ENCODE data around the gene ATP8A1. TPM values are rescaled to one million over a fixed set of nuclear protein-coding genes. Genes with fewer than 3 reads are reported as not detected.

The ATP8A1 gene
- total and polyA plus RNA-seq, 2 of the 4 experiments (the other 2 are of a cell fraction) = 0.12 to 0.36 TPM

DNA sequence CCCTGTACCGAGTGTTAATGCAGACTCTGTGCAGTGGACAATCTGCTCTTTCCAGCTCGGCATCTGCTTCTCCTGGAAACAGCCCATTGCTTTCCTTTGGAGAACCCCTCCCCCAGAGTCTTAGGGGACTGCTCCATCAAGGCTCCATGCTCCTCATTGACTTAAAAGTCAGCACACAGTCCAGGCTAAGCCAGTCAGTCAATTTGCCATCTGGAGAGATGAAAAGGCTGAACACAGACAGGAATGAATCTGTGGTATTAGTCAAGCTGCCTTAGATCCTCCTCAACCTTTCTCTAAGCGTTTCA, 20.3 kb downstream of the ATP8A1 start:
- H2AFZ ChIP-seq (replicated peaks; ENCODE audit: low read length, poor library complexity) = no peak overlapping the region
- no peak overlapping the region for H2BK120ac ChIP-seq (ENCODE audit: low read depth, low read length)
- no peaks in the 10 kb centered on the region for H3K27me3 ChIP-seq (ENCODE audit: control insufficient read depth, insufficient read depth, low read length)
- H2BK15ac ChIP-seq (ENCODE audit: low read depth, low read length) = no peak overlapping the region
- ChIA-PET CTCF (interaction anchor here (1.2 kb wide), 1 partner anchor 10 kb away, joined by 3 read pairs; no protein-coding TSS in a partner anchor), POLR2A (ENCODE audit: unreplicated experiment) (no interaction called here)
- no peak for DNase-seq
- no peak overlapping the region for H4K8ac ChIP-seq (ENCODE audit: low read depth in 2 of 2, low read length in 2 of 2)
- H3K4me3 ChIP-seq (ENCODE audit: insufficient read depth, low read depth, low read length) = no peak overlapping the region
- in situ Hi-C loops (cut with MboI; ENCODE audit: low sequenced_read_pairs) (no loop called here), intact Hi-C loops (cut with micrococcal nuclease) (no loop called here), dilution Hi-C loops (cut with HindIII; ENCODE audit: low sequenced_read_pairs, unreplicated experiment) (no loop called here)
- BruUV-seq (replicated peaks) = no TSS peak
- no peak overlapping the region for H3K9ac ChIP-seq (ENCODE audit: low read depth, low read length)
- no CpG with 5 or more reads among the region's 3 CpGs for WGBS, 2 experiments (ENCODE audit: extremely low coverage in 2 of 2, insufficient read length in 1 of 2)
- H3K18ac ChIP-seq (ENCODE audit: low read depth, low read length) = no peak overlapping the region
- H3K4me2 ChIP-seq (ENCODE audit: low read depth, low read length) = no peak overlapping the region
- H3K27ac ChIP-seq (ENCODE audit: insufficient read depth, low read length) = no peak overlapping the region
- no peaks in the 10 kb centered on the region for H4K20me1 ChIP-seq (ENCODE audit: insufficient read depth, low read length)
- no peak overlapping the region for H4K91ac ChIP-seq (ENCODE audit: insufficient read depth, low read depth, low read length)
- H3K9me1 ChIP-seq (ENCODE audit: insufficient read depth, low read length) = no peaks in the 10 kb centered on the region
- no peaks in the 10 kb centered on the region for H3K36me3 ChIP-seq (ENCODE audit: control insufficient read depth, insufficient read depth, low read length)
- no peak overlapping the region for H3K4ac ChIP-seq (ENCODE audit: low read depth, low read length)
- H2AK5ac ChIP-seq (ENCODE audit: low read depth, low read length) = no peak overlapping the region
- no peaks in the 10 kb centered on the region for H3K9me3 ChIP-seq (ENCODE audit: control insufficient read depth, insufficient read depth, low read length)
- no peaks in the 10 kb centered on the region for H3K4me1 ChIP-seq (ENCODE audit: control insufficient read depth, insufficient read depth, low read length)
- H2BK5ac ChIP-seq (ENCODE audit: low read depth, low read length, poor library complexity, severe bottlenecking) = no peak overlapping the region
- H2BK20ac ChIP-seq (ENCODE audit: low read depth, low read length) = no peak overlapping the region
- H2AK9ac ChIP-seq (replicated peaks; ENCODE audit: low read depth, low read length, poor library complexity) = no peak overlapping the region
- no peak overlapping the region for H3K14ac ChIP-seq (replicated peaks; ENCODE audit: low read depth, low read length)
- H3K56ac ChIP-seq (ENCODE audit: extremely low read depth, insufficient read depth, low read length) = no peak overlapping the region
- no peak for ATAC-seq (ENCODE audit: low read depth)
- no peak overlapping the region for H4K5ac ChIP-seq (ENCODE audit: low read depth, low read length)
- no peak overlapping the region for H3K23ac ChIP-seq (ENCODE audit: low read depth, low read length)
- H3K79me1 ChIP-seq (ENCODE audit: low read depth in 1 of 2, low read length in 2 of 2) = no peaks in the 10 kb centered on the region
- no peak for TF ChIP-seq RAD21 (IDR thresholded peaks at IDR 0.05; ENCODE audit: low read length)
- TF ChIP-seq MXI1 (IDR thresholded peaks at IDR 0.05; ENCODE audit: borderline replicate concordance, low read depth, low read length) = no peak

Measured in IMR-90 (cell line).